ENCODE data around the gene NQO1.
"Not testable (repeated sequence)": the region's sequence is repeated elsewhere in the genome, so short reads cannot be mapped to it uniquely, and the experiment has no call there.

The NQO1 gene

GRCh38 chr16:69744363-69745231 is 18.2 kb upstream of the NQO1 start:
- no peak for DNase-seq (ENCODE audit: low read depth in 3 of 3)

DNA sequence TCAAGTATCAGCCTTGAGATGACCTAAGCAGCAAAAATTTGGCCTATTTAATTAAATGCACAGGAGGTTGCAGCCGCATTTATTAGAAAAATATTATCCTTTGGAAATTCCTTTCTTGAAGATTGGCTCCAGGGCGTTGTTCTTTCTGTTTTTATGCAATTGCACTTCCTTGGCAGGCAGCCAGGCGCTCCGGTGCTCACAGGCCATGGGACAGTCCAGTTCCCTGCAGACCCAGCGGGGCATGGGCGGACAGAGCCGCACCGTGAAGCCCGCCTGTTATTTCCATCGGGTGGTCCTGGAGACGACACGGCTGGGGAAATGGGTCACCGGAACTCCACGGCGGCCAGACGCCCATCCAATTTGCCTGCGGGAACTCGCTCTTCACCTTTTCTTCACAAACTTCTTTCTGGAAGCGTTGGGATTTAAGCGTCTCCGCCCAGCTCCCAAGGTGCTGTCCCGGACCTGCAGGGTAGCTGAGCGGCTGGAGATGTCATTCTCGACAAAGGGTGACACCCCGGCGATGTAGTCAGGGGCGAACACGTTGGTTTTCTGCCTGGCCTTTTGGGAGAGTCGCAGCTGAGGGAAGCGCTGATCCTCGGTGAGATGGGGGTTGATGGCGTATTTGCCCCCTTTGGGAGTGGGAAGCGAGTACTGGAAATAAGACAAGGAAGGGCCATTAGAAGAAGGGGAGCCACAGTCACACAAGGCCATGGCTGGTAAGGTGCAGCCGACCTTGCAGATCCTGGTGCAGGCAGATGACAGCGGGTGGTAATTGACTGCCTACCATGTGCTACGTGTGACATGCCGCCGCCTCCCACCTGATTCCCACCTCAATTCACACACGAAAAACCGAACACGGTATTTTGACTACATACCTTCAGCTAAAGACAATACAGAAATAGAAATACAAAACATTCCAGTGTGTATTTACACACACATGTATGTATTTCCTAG is 15.9 kb upstream of the NQO1 start:
- DNase-seq (ENCODE audit: low read depth in 3 of 3) = no peak

DNA sequence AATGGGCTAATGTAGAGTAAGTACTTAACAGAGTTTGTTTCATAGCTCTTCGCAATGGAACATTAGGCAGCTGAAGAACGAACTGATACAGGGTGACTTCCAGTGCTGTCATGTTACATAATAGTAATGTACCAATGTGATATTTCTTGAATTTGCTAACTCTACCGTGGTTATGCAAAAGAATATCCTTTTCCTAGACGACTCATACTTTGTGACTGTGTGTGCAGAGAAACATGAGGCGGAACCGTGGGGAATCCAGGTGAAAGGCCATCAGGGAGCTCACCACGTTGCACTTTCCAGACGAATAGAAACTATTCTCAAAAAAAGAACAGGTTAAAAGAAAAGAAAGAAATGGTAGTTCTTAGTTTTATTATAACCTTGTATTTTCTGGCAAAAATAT is 15.2 kb upstream of the NQO1 start:
- DNase-seq (ENCODE audit: low read depth in 3 of 3) = no peak

GRCh38 chr16:69732101-69732500 is 5.7 kb upstream of the NQO1 start:
- no peak for DNase-seq (ENCODE audit: low read depth in 3 of 3)

DNA sequence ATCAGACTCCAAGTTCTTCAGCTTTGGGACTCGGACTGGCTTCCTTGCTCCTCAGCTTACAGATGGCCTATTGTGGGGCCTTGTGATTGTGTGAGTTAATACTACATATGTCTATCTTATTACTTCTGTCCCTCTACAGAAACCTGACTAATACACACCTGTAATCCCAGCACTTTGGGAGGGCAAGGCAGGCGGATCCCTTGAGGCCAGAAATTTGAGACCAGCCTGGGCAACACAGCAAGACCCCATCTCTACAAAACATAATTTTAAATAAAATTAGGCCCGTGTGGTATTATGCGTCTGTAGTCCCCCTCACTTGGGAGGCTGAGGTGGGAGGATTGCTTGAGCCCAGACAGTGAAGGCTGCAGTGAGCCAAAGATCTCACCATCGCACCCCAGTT is 4.9 kb upstream of the NQO1 start:
- DNase-seq (ENCODE audit: low read depth in 3 of 3) = not testable (repeated sequence)

DNA sequence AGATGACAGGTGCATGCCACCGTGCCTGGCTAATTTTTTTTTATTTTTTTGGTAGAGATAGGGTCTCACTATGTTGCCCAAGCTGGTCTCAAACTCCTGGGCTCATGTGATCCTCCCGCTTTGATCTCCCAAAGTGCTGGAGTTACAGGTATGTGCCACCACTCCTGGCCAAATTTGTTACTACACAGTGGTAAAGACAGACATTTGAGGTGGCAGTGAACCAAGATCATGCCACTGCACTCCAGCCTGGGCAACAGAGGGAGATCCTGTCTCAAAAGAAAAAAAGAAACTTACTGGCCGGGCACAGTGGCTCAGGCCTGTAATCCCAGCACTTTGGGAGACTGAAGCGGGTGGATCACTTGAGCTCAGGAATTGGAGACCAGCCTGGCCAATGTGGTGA is 2.7 kb upstream of the NQO1 start:
- not testable (repeated sequence) for DNase-seq (ENCODE audit: low read depth in 3 of 3)

- DNase-seq (ENCODE audit: low read depth in 3 of 3) = no peak
Measured at GRCh38 chr16:69727916-69728270, 1.5 kb upstream of the NQO1 start.

DNA sequence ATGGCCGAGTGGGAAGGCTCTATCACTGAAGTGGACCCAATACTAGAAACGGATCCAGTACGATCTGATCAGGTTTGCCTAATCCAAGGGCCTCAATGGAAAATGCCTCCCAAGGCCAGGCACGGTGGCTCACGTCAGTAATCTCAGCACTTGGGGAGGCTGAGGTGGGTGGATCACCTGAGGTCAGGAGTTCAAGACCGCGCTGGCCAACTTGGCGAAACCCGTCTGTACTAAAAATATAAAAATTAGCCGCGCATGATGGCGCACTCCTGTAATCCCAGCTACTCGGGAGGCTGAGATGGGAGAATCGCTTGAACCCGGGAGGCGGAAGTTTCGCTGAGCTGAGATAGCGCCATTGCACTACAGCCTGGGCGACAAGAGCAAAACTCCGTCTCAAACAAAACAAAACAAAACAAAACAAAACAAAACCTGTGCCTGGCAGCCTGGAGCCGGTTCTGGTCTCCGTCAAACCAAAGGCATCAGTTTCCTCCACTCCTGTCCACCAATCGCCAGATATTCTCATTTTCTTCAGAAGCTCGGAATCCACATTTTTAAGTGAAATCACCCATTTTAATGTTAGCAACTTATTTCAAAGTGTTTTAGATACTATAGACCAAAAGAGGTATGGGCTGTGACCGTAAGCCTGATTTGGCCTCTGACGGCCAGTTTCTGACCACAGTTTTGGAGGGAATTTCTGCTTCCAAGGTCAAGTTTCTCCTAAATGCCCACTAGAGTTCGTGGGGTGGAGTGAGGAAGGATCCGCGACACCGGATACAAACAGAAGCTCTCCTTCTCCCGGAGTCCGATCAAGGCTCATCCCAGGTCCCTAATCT is 664 bp downstream of the NQO1 start:
- no peak for DNase-seq (ENCODE audit: low read depth in 3 of 3)

- no peak for DNase-seq (ENCODE audit: low read depth in 3 of 3)
Measured at GRCh38 chr16:69724981-69725479, 1.3 kb downstream of the NQO1 start.

- DNase-seq (ENCODE audit: low read depth in 3 of 3) = no peak
Measured at GRCh38 chr16:69724414-69724873, 1.9 kb downstream of the NQO1 start.

DNA sequence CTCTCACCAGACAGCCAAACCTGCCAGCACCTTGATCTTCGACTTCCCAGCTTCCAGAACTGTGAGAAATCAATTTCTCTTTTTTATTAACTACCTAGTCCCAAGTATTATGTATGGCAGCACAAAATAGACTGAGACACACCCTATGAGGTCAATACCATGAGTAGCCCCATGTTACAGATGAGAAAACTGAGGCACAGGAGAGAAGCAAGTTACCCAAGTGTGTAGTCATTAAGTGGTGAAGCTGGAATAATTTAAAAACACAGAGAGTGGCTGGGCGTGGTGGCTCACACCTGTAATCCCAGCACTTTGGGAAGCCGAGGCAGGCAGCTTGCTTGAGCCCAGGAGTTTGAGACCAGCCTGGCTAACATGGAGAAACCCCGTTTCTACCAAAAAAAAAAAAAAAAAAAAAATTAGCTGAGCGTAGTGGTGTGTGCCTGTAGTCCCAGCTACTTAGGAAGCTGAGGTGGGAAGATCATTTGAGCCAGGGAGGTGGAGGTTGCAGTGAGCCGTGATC is 4.9 kb downstream of the NQO1 start:
- no peak for DNase-seq (ENCODE audit: low read depth in 3 of 3)

DNA sequence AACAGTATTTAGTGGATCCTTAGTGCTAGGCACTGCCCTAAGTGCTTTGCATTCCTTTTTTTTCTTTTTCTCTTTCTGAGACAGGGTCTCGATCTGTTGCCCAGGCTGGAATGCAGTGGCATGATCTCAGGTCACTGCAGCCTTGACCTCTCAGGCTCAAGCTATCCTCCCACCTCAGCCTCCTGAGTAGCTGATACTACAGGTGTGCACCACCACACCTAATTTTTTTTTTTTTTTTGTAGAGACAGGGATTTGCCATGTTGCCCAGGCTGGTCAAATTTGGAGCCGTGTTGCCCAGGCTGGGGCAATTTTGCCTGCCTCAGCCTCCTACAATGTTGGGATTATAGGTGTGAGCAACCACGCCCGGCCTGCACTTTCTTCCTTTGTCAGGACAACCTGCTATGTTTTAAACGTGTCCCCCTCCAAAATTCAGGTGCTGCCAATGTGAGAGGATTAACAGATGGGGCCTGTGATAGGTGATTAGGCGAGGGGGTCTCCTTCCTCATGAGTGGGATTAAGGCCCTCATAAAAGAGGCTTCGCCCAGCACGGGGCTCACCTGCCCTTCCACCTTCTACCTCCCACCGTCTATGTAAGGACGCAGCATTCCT is 5.4 kb downstream of the NQO1 start:
- DNase-seq (ENCODE audit: low read depth in 3 of 3) = no peak

- no peak for DNase-seq (ENCODE audit: low read depth in 3 of 3)
Measured at GRCh38 chr16:69718111-69718764, 8.1 kb downstream of the NQO1 start.

DNA sequence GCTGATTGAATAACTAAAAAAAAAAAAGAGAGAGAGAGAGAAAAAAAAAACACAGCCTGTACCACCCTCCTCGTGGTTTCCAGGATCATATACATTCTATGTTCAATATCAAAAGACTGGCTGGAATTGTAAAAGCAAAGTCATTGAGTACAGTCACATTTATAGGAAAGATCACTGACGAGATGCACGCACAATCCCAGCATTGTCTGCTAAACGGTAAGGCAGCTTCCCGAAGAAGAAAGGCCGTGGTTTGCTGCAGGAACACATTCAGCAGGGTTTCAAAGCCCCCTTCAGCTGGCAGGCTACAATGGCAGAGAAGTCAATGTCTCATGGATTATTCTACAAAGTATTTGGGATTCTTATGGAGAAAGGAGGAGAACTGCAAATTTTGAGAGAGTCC is 9.3 kb downstream of the NQO1 start:
- DNase-seq (ENCODE audit: low read depth in 3 of 3) = no peak

DNA sequence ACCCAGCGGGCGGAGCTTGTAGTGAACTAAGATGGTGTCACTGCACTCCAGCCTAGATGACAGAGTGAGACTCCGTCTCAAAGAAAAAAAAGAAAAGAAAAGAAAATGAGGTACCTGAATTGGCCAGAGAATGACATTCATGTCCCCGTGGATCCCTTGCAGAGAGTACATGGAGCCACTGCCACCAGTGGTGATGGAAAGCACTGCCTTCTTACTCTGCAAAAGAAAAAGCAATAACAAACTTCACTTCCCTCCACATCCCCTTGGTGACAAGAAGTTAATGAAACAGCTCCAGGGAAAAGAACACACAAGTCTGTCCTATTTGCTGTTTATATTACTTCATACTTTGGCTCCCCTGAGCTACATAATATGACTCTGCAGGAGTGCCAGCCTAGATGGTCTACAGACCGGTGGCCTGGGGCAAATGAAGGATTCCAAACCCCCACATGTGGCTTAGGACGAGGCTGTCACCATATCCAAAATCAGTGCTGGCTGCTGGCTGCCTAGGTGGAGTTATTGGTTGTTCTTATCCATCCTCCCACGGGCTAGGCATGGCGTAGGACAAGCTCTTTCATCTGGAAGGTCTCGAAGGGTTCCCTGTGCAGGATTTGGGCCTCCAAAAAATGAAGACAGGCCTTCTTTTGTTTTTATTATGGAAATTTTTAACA is 13.3 kb downstream of the NQO1 start:
- no peak for DNase-seq (ENCODE audit: low read depth in 3 of 3)

DNA sequence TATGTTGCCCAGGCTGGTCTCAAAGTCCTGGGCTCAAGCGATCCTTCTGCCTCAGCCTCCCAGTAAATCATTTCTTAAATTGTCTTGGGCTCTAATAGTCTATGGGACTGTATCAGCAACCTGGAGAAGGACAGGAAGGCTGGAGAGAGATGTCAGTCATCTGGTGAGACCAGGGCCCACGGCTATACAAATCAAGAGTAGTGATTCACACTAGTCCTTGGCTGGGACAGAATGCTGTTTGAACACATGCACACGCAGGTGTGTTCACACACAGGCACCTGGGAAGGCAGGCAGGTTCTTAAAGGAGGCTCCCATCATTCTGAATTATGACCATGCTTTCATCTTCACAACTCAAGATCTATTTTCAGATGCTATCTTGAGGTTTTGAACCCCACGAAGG is 14.1 kb downstream of the NQO1 start:
- no peak for DNase-seq (ENCODE audit: low read depth in 3 of 3)

GRCh38 chr16:69711115-69711740 is 15.1 kb downstream of the NQO1 start:
- DNase-seq (ENCODE audit: low read depth in 3 of 3) = no peak

GRCh38 chr16:69709456-69710084 is 16.8 kb downstream of the NQO1 start:
- DNase-seq (ENCODE audit: low read depth in 3 of 3) = no peak
